GM12878 (cell line): ENCODE measurements around the gene HSP90AB1. TPM values are rescaled to one million over a fixed set of nuclear protein-coding genes. Genes with fewer than 3 reads are reported as not detected.

Experiments used
- ATAC-seq: fragments of 200-7000 bp; cut with Tn5 transposase; 3 replicates; pipeline ENCODE4 v1.9.1; 2020; ENCODE audit warnings: mild to moderate bottlenecking, moderate library complexity
- BruUV-seq: library from RNA; stranded (reverse); fragments of 400-500 nt; replicated peaks from 2 replicates; lab custom pipeline; 2021; lab: Mats Ljungman, UMichigan
- CTCF ChIA-PET: fragments of 300-600 bp; sonication (Branson Sonifier 250); formaldehyde crosslinking; extraction: SDS; loops from one replicate; lab custom pipeline; 2021; ENCODE audit warnings: inconsistent platforms; lab: Yijun Ruan, JAX
- POLR2A ChIA-PET: fragments of 350-600 bp; formaldehyde crosslinking; extraction: SDS; loops from one replicate; lab custom pipeline; 2021; ENCODE audit warnings: inconsistent platforms; lab: Charles Lee
- RAD21 ChIA-PET: fragments of 300-600 bp; sonication (Branson Sonifier 250); formaldehyde crosslinking; loops from one replicate; lab custom pipeline; 2023; ENCODE audit warnings: antibody characterized with exemption; ENCODE audit not compliant: unreplicated experiment; lab: Charles Lee
- SMC1A ChIA-PET: fragments of 300-600 bp; sonication (Branson Sonifier 250); formaldehyde crosslinking; loops from one replicate; lab custom pipeline; 2023; ENCODE audit not compliant: unreplicated experiment, uncharacterized antibody; lab: Charles Lee
- DNase-seq: peaks from one replicate; pipeline ENCODE4 v3.0.0-alpha.2; 2011; ENCODE audit warnings: low read depth, low spot score
- FAIRE-seq: peaks from 3 replicates; lab custom pipeline; 2011; peaks lifted over from hg19 to GRCh38; lab: Jason Lieb, UNC
- H2AFZ ChIP-seq: 2 replicates; pipeline ENCODE4 v1.6.0; 2011; ENCODE audit warnings: low read depth, low read length, control low read depth; ENCODE audit not compliant: control insufficient read depth
- H3K27ac ChIP-seq: 2 replicates; pipeline ENCODE4 v1.5.1; 2011; ENCODE audit warnings: control low read depth; ENCODE audit not compliant: control insufficient read depth, insufficient read depth
- H3K27me3 ChIP-seq, 2 experiments: replicated peaks in 1 of 2; 2 replicates each; pipeline versions ENCODE4 v1.6.0 to v1.6.1; 2011; ENCODE audit warnings: low read length in 1 of 2; ENCODE audit not compliant: control insufficient read depth in 2 of 2, insufficient read depth in 2 of 2
- H3K36me3 ChIP-seq, 2 experiments: 2 replicates each; pipeline ENCODE4 v1.5.1; 2011; ENCODE audit warnings: low read length in 1 of 2; ENCODE audit not compliant: control insufficient read depth in 2 of 2, insufficient read depth in 2 of 2
- H3K4me1 ChIP-seq: 2 replicates; pipeline ENCODE4 v1.6.1; 2011; ENCODE audit warnings: mild to moderate bottlenecking, low read length, moderate library complexity, mixed read lengths; ENCODE audit not compliant: control insufficient read depth, insufficient read depth
- H3K4me2 ChIP-seq: 2 replicates; pipeline ENCODE4 v1.6.0; 2011; ENCODE audit warnings: control low read depth; ENCODE audit not compliant: control insufficient read depth, insufficient read depth
- H3K4me3 ChIP-seq: fragments of 200-600 bp; sonication (generic); 2 replicates; pipeline ENCODE4 v1.5.1; 2016
- H3K79me2 ChIP-seq: 2 replicates; pipeline ENCODE4 v1.6.0; 2011; ENCODE audit warnings: low read length; ENCODE audit not compliant: control insufficient read depth, insufficient read depth
- H3K9ac ChIP-seq: 2 replicates; pipeline ENCODE4 v1.8.0; 2011; ENCODE audit warnings: low read length, control low read depth, mixed read lengths; ENCODE audit not compliant: control insufficient read depth, insufficient read depth
- H3K9me3 ChIP-seq: replicated peaks from 3 replicates; pipeline ENCODE4 v1.5.1; 2011; ENCODE audit warnings: mild to moderate bottlenecking, low read length; ENCODE audit not compliant: control insufficient read depth, insufficient read depth
- H4K20me1 ChIP-seq: 2 replicates; pipeline ENCODE4 v1.6.0; 2011; ENCODE audit not compliant: control insufficient read depth, insufficient read depth
- CHD4 ChIP-seq: fragments of 200-600 bp; sonication (generic); IDR thresholded peaks from 2 replicates; pipeline ENCODE4 v1.6.1; 2016; ENCODE audit warnings: mild to moderate bottlenecking
- EED ChIP-seq: sonication (generic); IDR thresholded peaks from 2 replicates; pipeline ENCODE4 v1.6.1; 2016; ENCODE audit warnings: antibody characterized with exemption, low read depth
- ETV6 ChIP-seq, 2 experiments: fragments of 450-650 bp in 1 of 2; IDR thresholded peaks in 1 of 2; conservative IDR thresholded peaks in 1 of 2; 2 replicates each; pipeline ENCODE4 v1.6.1; 2014; ENCODE audit warnings: antibody characterized with exemption in 1 of 2, borderline replicate concordance in 1 of 2, low read depth in 1 of 2, mild to moderate bottlenecking in 1 of 2, moderate library complexity in 1 of 2
- IKZF1 ChIP-seq: fragments of 450-650 bp; conservative IDR thresholded peaks from 2 replicates; pipeline ENCODE4 v1.6.1; 2017; ENCODE audit warnings: antibody characterized with exemption, mild to moderate bottlenecking
- MEF2A ChIP-seq: IDR thresholded peaks from 2 replicates; pipeline ENCODE4 v1.6.1; 2011; ENCODE audit warnings: low read depth, mild to moderate bottlenecking, low read length, moderate library complexity; ENCODE audit not compliant: insufficient read depth
- NR2F1 ChIP-seq: fragments of 450-650 bp; conservative IDR thresholded peaks from 2 replicates; pipeline ENCODE4 v1.6.1; 2017; ENCODE audit warnings: mild to moderate bottlenecking
- PAX8 ChIP-seq: fragments of 450-650 bp; IDR thresholded peaks from 2 replicates; pipeline ENCODE4 v1.6.1; 2017; ENCODE audit warnings: mild to moderate bottlenecking, moderate library complexity
- SPI1 ChIP-seq: IDR thresholded peaks from 2 replicates; pipeline ENCODE4 v1.6.1; 2011; ENCODE audit warnings: low read depth, mild to moderate bottlenecking, low read length, moderate library complexity, borderline replicate concordance; ENCODE audit not compliant: insufficient read depth
- SUZ12 ChIP-seq: fragments of 200-600 bp; sonication (generic); IDR thresholded peaks from one replicate; pipeline ENCODE4 v1.6.1; 2018; ENCODE audit warnings: antibody characterized with exemption, mild to moderate bottlenecking; ENCODE audit not compliant: unreplicated experiment
- TAF1 ChIP-seq: IDR thresholded peaks from 2 replicates; pipeline ENCODE4 v1.6.1; 2011; ENCODE audit warnings: mild to moderate bottlenecking, low read depth, low read length, borderline replicate concordance
- TBL1XR1 ChIP-seq: IDR thresholded peaks from 2 replicates; pipeline ENCODE4 v1.6.1; 2012; ENCODE audit warnings: low read depth, low read length, improper control_type of control experiment
- TCF12 ChIP-seq: IDR thresholded peaks from 2 replicates; pipeline ENCODE4 v1.6.1; 2011; ENCODE audit warnings: low read depth, mild to moderate bottlenecking, low read length
- YY1 ChIP-seq: IDR thresholded peaks from 2 replicates; pipeline ENCODE4 v1.6.1; 2011; ENCODE audit warnings: low read depth, mild to moderate bottlenecking, low read length
- ZNF24 ChIP-seq: fragments of 450-650 bp; IDR thresholded peaks from 2 replicates; pipeline ENCODE4 v1.6.1; 2017; ENCODE audit warnings: antibody characterized with exemption, mild to moderate bottlenecking
- WGBS: methylation state at CpG from one replicate; pipeline ENCODE4 v1.1.6; 2016; ENCODE audit warnings: low lambda C conversion rate; ENCODE audit not compliant: insufficient replicate concordance, insufficient coverage; ENCODE audit errors: missing lambda C conversion rate; 5-methylcytosine and 5-hydroxymethylcytosine counted together
- in situ Hi-C: fragments of 300-500 bp; cut with MboI; formaldehyde crosslinking; loops from 9 replicates; pipeline ENCODE4 v1.14.3; 2018; ENCODE audit warnings: mixed read lengths
- intact Hi-C: fragments of 100-400 bp; cut with micrococcal nuclease; formaldehyde crosslinking; loops from one replicate; pipeline ENCODE4 v1.14.2; 2022; ENCODE audit not compliant: unreplicated experiment
- polyA plus RNA-seq, 11 experiments: library from polyadenylated mRNA; depleted of rRNA in 4 of 11; unstranded in 6 of 11; stranded (reverse) in 5 of 11; fragments of >200 nt; fragmentation: Nextera tagmentation in 4 of 11; fragmentation: Illumina TruSeq in 1 of 11; extraction: Ambion mirVana in 4 of 11; extraction: Trizol in 1 of 11; gene quantifications; 1 replicate in 1 of 11; 2 replicates in 10 of 11; pipeline versions ENCODE4 v1.2.1 to v1.2.3, GENCODE V29; 2011 to 2016; ENCODE audit warnings: inconsistent platforms in 2 of 11, missing spikeins in 2 of 11, low read depth in 1 of 11
- total RNA-seq, 4 experiments: library from RNA; depleted of rRNA in 3 of 4; stranded (reverse); fragments of >200 nt in 3 of 4; fragmentation: Illumina TruSeq in 1 of 4; extraction: Trizol in 1 of 4; gene quantifications; 2 replicates each; pipeline versions ENCODE4 v1.2.1 to v1.2.3, GENCODE V29; 2013 to 2021
- TF ChIP-seq, protein P1 (sequence below): fragments of 450-650 bp; IDR thresholded peaks from 2 replicates; pipeline ENCODE4 v1.6.1; 2016; ENCODE audit warnings: mild to moderate bottlenecking, moderate library complexity, borderline replicate concordance

HSP90AB1 gene
- total and polyA plus RNA-seq, 10 of the 15 experiments (the other 5 are each of a cell fraction or from before 2014, with no cell fraction given) = 988 to 1,682 (median 1,146) TPM

GRCh38 chr6:44266347-44266746 is 19.4 kb downstream of the HSP90AB1 start:
- 0% methylated on average over 3 of the region's 3 CpGs for WGBS
- Histone ChIP-seq H3K79me2 (peaks cover 42% of the 10 kb centered on the region), H3K9me3 (no peaks in the 10 kb centered on the region), H3K4me3 (peak overlapping the region; percentile 61), H3K27ac (peak overlapping the region; percentile 99), H3K36me3 (no peaks in the 10 kb centered on the region; a peak in 1 of 4 replicates), H3K27me3 (peaks cover 1 to 2% of the 10 kb centered on the region in 2 experiments; a peak in 3 of 4 replicates), H3K4me1 (peaks cover 38% of the 10 kb centered on the region), H4K20me1 (no peaks in the 10 kb centered on the region), H3K9ac (peak overlapping the region; percentile 62), H2AFZ (peak overlapping the region; percentile 33), H3K4me2 (peak overlapping the region; percentile 99)
- DNase-seq (no peak), ATAC-seq (peak; percentile 42), FAIRE-seq (peak; percentile 88)
- ChIA-PET RAD21 (interaction anchor here (0.9 to 4.2 kb wide), 9 partner anchors 10 to 121 kb away, joined by 3 to 36 read pairs (median 5); partner anchors contain the start of gene CDC5L), CTCF (interaction anchor here (0.6 to 6.3 kb wide), 19 partner anchors 11 to 192 kb away, joined by 3 to 163 read pairs (median 7); partner anchors contain the start of genes AARS2 and SLC35B2), POLR2A (interaction anchor here (0.7 to 1.7 kb wide), 5 partner anchors 10 to 165 kb away, joined by 3 to 6 read pairs (median 3); partner anchors contain the start of genes HSP90AB1 and SLC35B2), SMC1A (interaction anchor here (0.9 to 4.6 kb wide), 9 partner anchors 10 to 148 kb away, joined by 3 to 79 read pairs (median 5); partner anchors contain the start of genes AARS2 and CDC5L)
- TF ChIP-seq PAX8 (no peak), IKZF1 (peak; percentile 64), EED (peak; percentile 42; the same call in 1 of the 2 replicates), MEF2A (no peak), TAF1 (0 out of 2 replicates have a peak, but pooled peaks have one; percentile 28), YY1 (0 out of 2 replicates have a peak, but pooled peaks have one; percentile 14), CHD4 (no peak), TCF12 (0 out of 2 replicates have a peak, but pooled peaks have one; percentile 23), SUZ12 (no peak), NR2F1 (peak; percentile 48; the same call in 1 of the 2 replicates), ETV6 (conservative IDR thresholded peaks at IDR 0.05 in 1 of 2, IDR thresholded peaks at IDR 0.05 in 1 of 2; ENCODE audit: borderline replicate concordance in 1 of 2, low read depth in 1 of 2) (peak in 1 of 2 experiments; percentile 70; a peak in 1 of 4 replicates), TBL1XR1 (0 out of 2 replicates have a peak, but pooled peaks have one; percentile 47), ZNF24 (peak; percentile 85), SPI1 (peak; percentile 53)
- TF ChIP-seq, protein P1, sequence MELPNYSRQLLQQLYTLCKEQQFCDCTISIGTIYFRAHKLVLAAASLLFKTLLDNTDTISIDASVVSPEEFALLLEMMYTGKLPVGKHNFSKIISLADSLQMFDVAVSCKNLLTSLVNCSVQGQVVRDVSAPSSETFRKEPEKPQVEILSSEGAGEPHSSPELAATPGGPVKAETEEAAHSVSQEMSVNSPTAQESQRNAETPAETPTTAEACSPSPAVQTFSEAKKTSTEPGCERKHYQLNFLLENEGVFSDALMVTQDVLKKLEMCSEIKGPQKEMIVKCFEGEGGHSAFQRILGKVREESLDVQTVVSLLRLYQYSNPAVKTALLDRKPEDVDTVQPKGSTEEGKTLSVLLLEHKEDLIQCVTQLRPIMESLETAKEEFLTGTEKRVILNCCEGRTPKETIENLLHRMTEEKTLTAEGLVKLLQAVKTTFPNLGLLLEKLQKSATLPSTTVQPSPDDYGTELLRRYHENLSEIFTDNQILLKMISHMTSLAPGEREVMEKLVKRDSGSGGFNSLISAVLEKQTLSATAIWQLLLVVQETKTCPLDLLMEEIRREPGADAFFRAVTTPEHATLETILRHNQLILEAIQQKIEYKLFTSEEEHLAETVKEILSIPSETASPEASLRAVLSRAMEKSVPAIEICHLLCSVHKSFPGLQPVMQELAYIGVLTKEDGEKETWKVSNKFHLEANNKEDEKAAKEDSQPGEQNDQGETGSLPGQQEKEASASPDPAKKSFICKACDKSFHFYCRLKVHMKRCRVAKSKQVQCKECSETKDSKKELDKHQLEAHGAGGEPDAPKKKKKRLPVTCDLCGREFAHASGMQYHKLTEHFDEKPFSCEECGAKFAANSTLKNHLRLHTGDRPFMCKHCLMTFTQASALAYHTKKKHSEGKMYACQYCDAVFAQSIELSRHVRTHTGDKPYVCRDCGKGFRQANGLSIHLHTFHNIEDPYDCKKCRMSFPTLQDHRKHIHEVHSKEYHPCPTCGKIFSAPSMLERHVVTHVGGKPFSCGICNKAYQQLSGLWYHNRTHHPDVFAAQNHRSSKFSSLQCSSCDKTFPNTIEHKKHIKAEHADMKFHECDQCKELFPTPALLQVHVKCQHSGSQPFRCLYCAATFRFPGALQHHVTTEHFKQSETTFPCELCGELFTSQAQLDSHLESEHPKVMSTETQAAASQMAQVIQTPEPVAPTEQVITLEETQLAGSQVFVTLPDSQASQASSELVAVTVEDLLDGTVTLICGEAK = no peak
- intact Hi-C loops (no loop called here), in situ Hi-C loops (loop anchor here (5.0 kb wide), 1 partner anchor 71 kb away; no protein-coding TSS in a partner anchor)
- no TSS peak for BruUV-seq
